Measurements from ENCODE around the gene FOXJ3. TPM values are rescaled to one million over a fixed set of nuclear protein-coding genes. Genes with fewer than 3 reads are reported as not detected.

The FOXJ3 gene
- total and polyA plus RNA-seq, 2 donors (not counting 1 experiment from before 2014, with no cell fraction given) = 15.4 to 76.4 TPM

GRCh38 chr1:42173961-42174735 is 160.9 kb downstream of the FOXJ3 start:
- H3K79me2 ChIP-seq (ENCODE audit: control insufficient read depth, insufficient read depth, low read length) = no peaks in the 10 kb centered on the region
- no peaks in the 10 kb centered on the region for H4K20me1 ChIP-seq (ENCODE audit: control insufficient read depth, insufficient read depth, low read length, poor library complexity, severe bottlenecking)
- no peaks in the 10 kb centered on the region for H3K9me3 ChIP-seq (ENCODE audit: control extremely low read depth in 1 of 3, control insufficient read depth in 2 of 3, insufficient read depth in 1 of 3, low read length in 2 of 3)
- TF ChIP-seq CTCF (IDR thresholded peaks at IDR 0.05) = no peak
- no peak for TF ChIP-seq EZH2 (IDR thresholded peaks at IDR 0.05; ENCODE audit: borderline replicate concordance, insufficient read depth, low read depth, low read length, poor library complexity, severe bottlenecking)
- H2AFZ ChIP-seq (ENCODE audit: insufficient read depth, low read depth, low read length, poor library complexity, severe bottlenecking) = no peak overlapping the region
- H3K4me3 ChIP-seq (ENCODE audit: control extremely low read depth in 1 of 5, extremely low read depth in 1 of 5, insufficient read depth in 1 of 5, low read depth in 2 of 5, low read length in 4 of 5) = no peak overlapping the region
- ATAC-seq (ENCODE audit: low read depth) (no peak), DNase-seq (no peak)
- CTCF ChIA-PET = interaction anchor here (0.5 to 7.9 kb wide), 36 partner anchors 9 to 661 kb away, joined by 3 to 114 read pairs (median 4); no protein-coding TSS in a partner anchor
- no peaks in the 10 kb centered on the region for H3K27me3 Mint-ChIP-seq
- no peaks in the 10 kb centered on the region for H3K27me3 ChIP-seq (replicated peaks in 1 of 4; ENCODE audit: control extremely low read depth in 1 of 4, control insufficient read depth in 3 of 4, insufficient read depth in 4 of 4, low read length in 3 of 4)
- no peak overlapping the region for H3K4me2 ChIP-seq (replicated peaks; ENCODE audit: low read depth, low read length, poor library complexity, severe bottlenecking)
- intact Hi-C loops (cut with micrococcal nuclease) = loop anchor here (1.0 kb wide), 2 partner anchors 600 to 658 kb away; no protein-coding TSS in a partner anchor
- H3K9me3 Mint-ChIP-seq (ENCODE audit: insufficient read depth) = no peaks in the 10 kb centered on the region
- H3K27ac Mint-ChIP-seq = no peak overlapping the region
- no peaks in the 10 kb centered on the region for H3K36me3 ChIP-seq (replicated peaks in 1 of 2; ENCODE audit: control extremely low read depth in 1 of 2, control insufficient read depth in 1 of 2, extremely low read depth in 1 of 2, insufficient read depth in 2 of 2, low read length in 1 of 2)
- POLR2A ChIA-PET = no interaction called here
- 100% methylated on average over 2 of the region's 8 CpGs for WGBS (ENCODE audit: insufficient coverage)
- no peaks in the 10 kb centered on the region for H3K4me1 Mint-ChIP-seq
- no peak overlapping the region for H3K4me3 Mint-ChIP-seq
- peaks cover 0 to 3% of the 10 kb centered on the region in 2 donors for H3K4me1 ChIP-seq (ENCODE audit: control insufficient read depth in 2 of 2, insufficient read depth in 2 of 2, low read length in 2 of 2)
- no peak overlapping the region for H3K27ac ChIP-seq (ENCODE audit: low read length in 2 of 2)
- no peak overlapping the region for H3K9ac ChIP-seq (ENCODE audit: low read length)
